Stomach (tissue), 9 donors: ENCODE results near the gene CACNA1G. TPM values are rescaled to one million over a fixed set of nuclear protein-coding genes. Genes with fewer than 3 reads are reported as not detected.

Experiments
- DNase-seq, 2 donors: peaks; one replicate each; pipeline versions ENCODE4 v3.0.0 to v3.0.0-alpha.2; 2013 to 2019
- H3K27ac ChIP-seq, 5 donors: fragments of 200-600 bp in 4 of 5; sonication (generic) in 4 of 5; one replicate each; pipeline ENCODE4 v1.5.1; 2013 to 2019; ENCODE audit warnings: mild to moderate bottlenecking in 1 of 5, moderate library complexity in 1 of 5
- H3K27me3 ChIP-seq, 3 donors: fragments of 200-600 bp; sonication (generic); one replicate each; pipeline ENCODE4 v1.5.1; 2017 to 2019; ENCODE audit warnings: mixed run types in 1 of 3
- H3K36me3 ChIP-seq, 4 donors: fragments of 200-600 bp; sonication (generic); 1 replicate in 3 of 4; 2 replicates in 1 of 4; pipeline ENCODE4 v1.5.1; 2016 to 2019
- H3K4me1 ChIP-seq, 4 donors: fragments of 200-600 bp; sonication (generic); one replicate each; pipeline ENCODE4 v1.5.1; 2016 to 2019
- H3K4me3 ChIP-seq, 4 donors: fragments of 200-600 bp; sonication (generic) in 3 of 4; one replicate each; pipeline ENCODE4 v1.5.1; 2016 to 2019; ENCODE audit warnings: mild to moderate bottlenecking in 1 of 4
- H3K9me3 ChIP-seq, 4 donors: fragments of 200-600 bp; sonication (generic); one replicate each; pipeline ENCODE4 v1.5.1; 2016 to 2019
- CTCF ChIP-seq, 7 experiments: fragments of 450-650 bp in 4 of 7; fragments of 200-600 bp in 3 of 7; sonication (generic) in 3 of 7; IDR thresholded peaks; one replicate each; pipeline ENCODE4 v1.5.1; 2016 to 2019; ENCODE audit warnings: antibody characterized with exemption in 7 of 7, control low read depth in 2 of 7, mild to moderate bottlenecking in 1 of 7
- EP300 ChIP-seq: sonication (generic); formaldehyde crosslinking; IDR thresholded peaks from one replicate; pipeline ENCODE4 v1.6.1; 2017; ENCODE audit warnings: antibody characterized with exemption
- POLR2A ChIP-seq, 4 donors: fragments of 450-650 bp; IDR thresholded peaks; one replicate each; pipeline ENCODE4 v1.6.1; 2016; ENCODE audit warnings: antibody characterized with exemption in 4 of 4, control low read depth in 2 of 4, mild to moderate bottlenecking in 1 of 4, moderate library complexity in 1 of 4
- POLR2AphosphoS5 ChIP-seq, 3 donors: sonication (generic); formaldehyde crosslinking; IDR thresholded peaks; one replicate each; pipeline ENCODE4 v1.6.1; 2016; ENCODE audit warnings: antibody characterized with exemption in 3 of 3
- WGBS, 5 donors: extraction: QIAGEN DNeasy Blood & Tissue Kit in 3 of 5; methylation state at CpG; one replicate each; pipeline versions ENCODE4 v1.1.5 to v1.1.7; 2013 to 2018; 5-methylcytosine and 5-hydroxymethylcytosine counted together
- intact Hi-C: fragments of 100-400 bp; cut with DNase I; formaldehyde crosslinking; loops from one replicate; pipeline ENCODE4 v1.15.1; 2023; ENCODE audit warnings: low total_unique reads
- polyA plus RNA-seq, 3 donors: library from polyadenylated mRNA; stranded (reverse); fragments of 200-250 nt; gene quantifications; one replicate each; pipeline ENCODE4 v1.2.3, GENCODE V29; 2013
- total RNA-seq, 5 donors: library from RNA; depleted of rRNA; stranded (reverse); fragments of >200 nt; gene quantifications; one replicate each; pipeline versions ENCODE4 v1.1.0 to v1.2.3, GENCODE V29; 2014 to 2016
- donor health status: healthy with polysubstance abuse.
- donor health status: Bipolar disorder and iron deficiency.
- donor health status: healthy.

Gene CACNA1G
- total and polyA plus RNA-seq, 8 donors, result 0.06 to 3.7 (median 1.1) TPM; not detected in 4

GRCh38 chr17:50627036-50627781 is 66.7 kb downstream of the CACNA1G start:
- Histone ChIP-seq H3K4me1 (peaks cover 0 to 45% (median 34%) of the 10 kb centered on the region in 4 donors), H3K9me3 (no peaks in the 10 kb centered on the region), H3K36me3 (no peaks in the 10 kb centered on the region), H3K27ac (no peak overlapping the region), H3K4me3 (no peak overlapping the region), H3K27me3 (peaks cover 0 to 40% (median 0%) of the 10 kb centered on the region in 3 donors)
- TF ChIP-seq POLR2A (IDR thresholded peaks at IDR 0.05) (no peak), EP300 (no peak), POLR2AphosphoS5 (IDR thresholded peaks at IDR 0.05) (no peak), CTCF (IDR thresholded peaks at IDR 0.05) (no peak)
- intact Hi-C loops, result no loop called here
- 84 to 90% (median 89%) methylated on average over 17 of the region's 17 CpGs for WGBS, 5 donors
- DNase-seq, result no peak

- peak; percentile 42 to 77 for DNase-seq
- Histone ChIP-seq H3K9me3 (no peaks in the 10 kb centered on the region), H3K36me3 (no peaks in the 10 kb centered on the region), H3K27me3 (peaks cover 0 to 36% (median 0%) of the 10 kb centered on the region in 3 donors), H3K4me3 (no peak overlapping the region), H3K27ac (no peak overlapping the region), H3K4me1 (peaks cover 0 to 45% (median 34%) of the 10 kb centered on the region in 4 donors)
- 19 to 35% (median 24%) methylated on average over 16 to 17 of the region's 17 CpGs for WGBS, 5 donors
- intact Hi-C loops, result no loop called here
- TF ChIP-seq POLR2AphosphoS5 (IDR thresholded peaks at IDR 0.05) (no peak), CTCF (IDR thresholded peaks at IDR 0.05) (no peak), EP300 (no peak), POLR2A (IDR thresholded peaks at IDR 0.05) (no peak)
Measured at GRCh38 chr17:50627782-50628601, 67.5 kb downstream of the CACNA1G start.

- intact Hi-C loops, result no loop called here
Measured at GRCh38 chr17:50629902-50630301, 69.4 kb downstream of the CACNA1G start.

More at GRCh38 chr17:50629902-50630301, 69.4 kb downstream of the CACNA1G start:
- Histone ChIP-seq H3K27me3 (peaks cover 0 to 42% (median 7%) of the 10 kb centered on the region in 3 donors), H3K9me3 (no peaks in the 10 kb centered on the region), H3K4me3 (no peak overlapping the region), H3K36me3 (no peaks in the 10 kb centered on the region), H3K4me1 (peaks cover 9 to 62% (median 46%) of the 10 kb centered on the region in 4 donors), H3K27ac (peak overlapping the region; percentile 57 to 77 (median 60))
- no peak for DNase-seq
- 48 to 60% (median 49%) methylated on average over 6 of the region's 6 CpGs for WGBS, 5 donors
- TF ChIP-seq POLR2A (IDR thresholded peaks at IDR 0.05) (no peak), CTCF (IDR thresholded peaks at IDR 0.05) (no peak)
